HepG2 (cell line): Measurements from ENCODE around the gene UTP20. TPM values are rescaled to one million over a fixed set of nuclear protein-coding genes. Genes with fewer than 3 reads are reported as not detected.

Experiments
- E2F1 ChIP-seq: sonication (generic); formaldehyde crosslinking; IDR thresholded peaks from 2 replicates; pipeline ENCODE4 v1.5.0; 2020; ENCODE audit warnings: missing genetic modification reagents
- NAIF1 ChIP-seq: sonication (generic); formaldehyde crosslinking; IDR thresholded peaks from 2 replicates; pipeline ENCODE4 v1.5.0; 2020; ENCODE audit warnings: mild to moderate bottlenecking, missing genetic modification reagents, borderline replicate concordance
- NFIB ChIP-seq: sonication (generic); formaldehyde crosslinking; IDR thresholded peaks from 2 replicates; pipeline ENCODE4 v1.9.0; 2021; ENCODE audit warnings: missing genetic modification reagents, mild to moderate bottlenecking, borderline replicate concordance
- NR3C1 ChIP-seq: sonication (generic); formaldehyde crosslinking; IDR thresholded peaks from 2 replicates; pipeline ENCODE4 v1.4.0; 2020; ENCODE audit warnings: missing genetic modification reagents
- PCBP2 ChIP-seq: fragments of 200-400 bp; formaldehyde crosslinking; optimal IDR thresholded peaks from 2 replicates; pipeline ENCODE3; 2018; ENCODE audit warnings: low read length, low read depth; ENCODE audit not compliant: poor library complexity, severe bottlenecking
- TCF7L2 ChIP-seq: IDR thresholded peaks from 2 replicates; pipeline ENCODE4 v1.6.1; 2011; ENCODE audit warnings: mild to moderate bottlenecking, low read depth, low read length, moderate library complexity
- UBTF ChIP-seq: sonication (generic); formaldehyde crosslinking; IDR thresholded peaks from 2 replicates; pipeline ENCODE4 v1.4.0; 2020; ENCODE audit warnings: mild to moderate bottlenecking, missing genetic modification reagents
- ZHX2 ChIP-seq, 2 experiments: sonication (generic) in 1 of 2; formaldehyde crosslinking in 1 of 2; IDR thresholded peaks; 2 replicates each; pipeline versions ENCODE4 v1.6.1 to v1.9.0; 2014 to 2022; ENCODE audit warnings: antibody characterized with exemption in 1 of 2, borderline replicate concordance in 1 of 2, inconsistent platforms in 1 of 2, low read depth in 1 of 2, missing genetic modification reagents in 1 of 2
- ZNF598 ChIP-seq: sonication (generic); formaldehyde crosslinking; IDR thresholded peaks from 2 replicates; pipeline ENCODE4 v1.5.1; 2020; ENCODE audit warnings: mild to moderate bottlenecking, missing genetic modification reagents, borderline replicate concordance
- polyA plus RNA-seq, 8 experiments: library from polyadenylated mRNA; depleted of rRNA in 3 of 8; stranded (reverse) in 7 of 8; unstranded in 1 of 8; fragments of >200 nt; fragmentation: Illumina TruSeq in 4 of 8; extraction: Trizol in 4 of 8; gene quantifications; 2 replicates each; pipeline versions ENCODE4 v1.2.1 to v1.2.3, GENCODE V29; 2011 to 2016; ENCODE audit warnings: low read depth in 4 of 8, missing spikeins in 1 of 8, mixed read lengths in 1 of 8; ENCODE audit not compliant: insufficient read depth in 1 of 8
- total RNA-seq, 5 experiments: library from RNA; depleted of rRNA; stranded (reverse); fragments of >200 nt; fragmentation: Illumina TruSeq; extraction: Trizol; gene quantifications; 2 replicates each; pipeline ENCODE4 v1.2.3, GENCODE V29; 2016; ENCODE audit warnings: low read depth in 1 of 5

Gene UTP20
- total and polyA plus RNA-seq, 2 of the 13 experiments (the other 11 are each of a cell fraction or from before 2014, with no cell fraction given): 9.0 to 38.5 TPM

GRCh38 chr12:101372431-101372830 is 92.5 kb downstream of the UTP20 start (continued):
- TF ChIP-seq ZHX2 (IDR thresholded peaks at IDR 0.05; ENCODE audit: low read depth) (no peak), ZHX2 (CRISPR knock-in tag; IDR thresholded peaks at IDR 0.05; ENCODE audit: borderline replicate concordance) (no peak), PCBP2 (no peak), NR3C1 (CRISPR knock-in tag) (no peak), E2F1 (no peak), TCF7L2 (no peak), NFIB (CRISPR knock-in tag) (no peak), NAIF1 (CRISPR knock-in tag) (no peak), UBTF (CRISPR knock-in tag) (no peak), ZNF598 (CRISPR knock-in tag) (no peak)
